Nephron progenitor cell (in vitro differentiated cells): Measurements from ENCODE around the gene DUS2.
A peak's percentile ranks its signal among the peaks of the same experiment; 100 is the strongest.

ENCODE experiments used
- DNase-seq: peaks from one replicate; pipeline ENCODE4 v3.0.0; 2021
- H3K27ac Mint-ChIP-seq: 2 replicates; pipeline ENCODE4 v1.8.0; 2021; ENCODE audit warnings: mild to moderate bottlenecking, moderate library complexity, mixed read lengths
- H3K27me3 Mint-ChIP-seq: 2 replicates; pipeline ENCODE4 v1.8.0; 2021; ENCODE audit warnings: mild to moderate bottlenecking, low read depth, mixed read lengths; ENCODE audit not compliant: poor library complexity
- H3K36me3 Mint-ChIP-seq: 2 replicates; pipeline ENCODE4 v1.8.0; 2021; ENCODE audit warnings: low read depth, mixed read lengths
- H3K4me1 Mint-ChIP-seq: 2 replicates; pipeline ENCODE4 v1.8.0; 2021; ENCODE audit warnings: mixed read lengths
- H3K4me3 Mint-ChIP-seq: 2 replicates; pipeline ENCODE4 v1.8.0; 2021; ENCODE audit warnings: mild to moderate bottlenecking, moderate library complexity, mixed read lengths
- H3K9me3 Mint-ChIP-seq: 2 replicates; pipeline ENCODE4 v1.8.0; 2021; ENCODE audit warnings: mild to moderate bottlenecking, moderate library complexity, mixed read lengths
- TF ChIP-seq, protein P1 (sequence below): fragments of 200-600 bp; sonication (generic); IDR thresholded peaks from 2 replicates; pipeline ENCODE4 v1.5.0; 2021; ENCODE audit warnings: antibody characterized with exemption

Gene DUS2

GRCh38 chr16:68126395-68126794 is 103.3 kb downstream of the DUS2 start:
- Mint-ChIP-seq H3K27ac (peak overlapping the region; percentile 19), H3K27me3 (peaks cover 6% of the 10 kb centered on the region), H3K4me1 (peaks cover 10% of the 10 kb centered on the region), H3K36me3 (peaks cover 44% of the 10 kb centered on the region), H3K4me3 (no peak overlapping the region), H3K9me3 (no peaks in the 10 kb centered on the region)
- DNase-seq: no peak
- TF ChIP-seq, protein P1, sequence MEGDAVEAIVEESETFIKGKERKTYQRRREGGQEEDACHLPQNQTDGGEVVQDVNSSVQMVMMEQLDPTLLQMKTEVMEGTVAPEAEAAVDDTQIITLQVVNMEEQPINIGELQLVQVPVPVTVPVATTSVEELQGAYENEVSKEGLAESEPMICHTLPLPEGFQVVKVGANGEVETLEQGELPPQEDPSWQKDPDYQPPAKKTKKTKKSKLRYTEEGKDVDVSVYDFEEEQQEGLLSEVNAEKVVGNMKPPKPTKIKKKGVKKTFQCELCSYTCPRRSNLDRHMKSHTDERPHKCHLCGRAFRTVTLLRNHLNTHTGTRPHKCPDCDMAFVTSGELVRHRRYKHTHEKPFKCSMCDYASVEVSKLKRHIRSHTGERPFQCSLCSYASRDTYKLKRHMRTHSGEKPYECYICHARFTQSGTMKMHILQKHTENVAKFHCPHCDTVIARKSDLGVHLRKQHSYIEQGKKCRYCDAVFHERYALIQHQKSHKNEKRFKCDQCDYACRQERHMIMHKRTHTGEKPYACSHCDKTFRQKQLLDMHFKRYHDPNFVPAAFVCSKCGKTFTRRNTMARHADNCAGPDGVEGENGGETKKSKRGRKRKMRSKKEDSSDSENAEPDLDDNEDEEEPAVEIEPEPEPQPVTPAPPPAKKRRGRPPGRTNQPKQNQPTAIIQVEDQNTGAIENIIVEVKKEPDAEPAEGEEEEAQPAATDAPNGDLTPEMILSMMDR: no peak

DNA sequence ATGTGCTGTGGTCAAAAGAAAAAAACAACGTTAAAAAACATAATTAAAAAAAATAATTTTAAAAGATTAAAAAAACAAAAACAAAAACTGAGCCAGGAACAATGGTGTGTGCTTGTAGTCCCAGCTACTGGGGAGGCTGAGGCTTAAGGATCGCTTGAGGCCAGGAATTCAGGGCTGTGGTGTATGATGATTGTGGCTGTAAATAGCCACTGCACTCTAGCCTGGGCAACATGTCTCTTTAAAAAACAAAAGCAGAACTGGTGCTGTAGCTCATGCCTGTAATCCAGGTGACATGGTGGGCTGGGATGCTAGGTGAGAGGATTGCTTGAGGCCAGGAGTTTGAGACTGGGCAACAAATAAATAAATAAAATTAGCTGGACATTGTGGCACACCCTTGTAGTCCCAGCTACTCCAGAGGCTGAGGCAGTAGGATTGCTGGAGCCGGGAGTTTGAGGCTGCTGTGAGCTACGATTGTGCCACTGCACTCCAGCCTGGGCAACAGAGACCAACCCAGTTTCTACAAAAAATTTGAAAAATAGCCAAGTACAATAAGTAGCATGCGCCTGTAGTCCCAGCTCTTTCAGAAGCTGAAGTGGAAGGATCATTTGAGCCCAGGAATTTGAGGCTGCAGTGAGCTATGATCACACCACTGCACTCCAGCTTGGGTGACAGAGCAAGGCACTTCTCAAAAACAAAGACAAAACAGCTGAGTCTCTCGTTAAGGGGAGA is 105.7 kb downstream of the DUS2 start:
- H3K27ac Mint-ChIP-seq: peak overlapping the region; percentile 93
- no peak for DNase-seq

More for the DNA sequence above, 105.7 kb downstream of the DUS2 start:
- peaks cover 10% of the 10 kb centered on the region for H3K4me1 Mint-ChIP-seq
- H3K27me3 Mint-ChIP-seq: peaks cover 2% of the 10 kb centered on the region
- H3K36me3 Mint-ChIP-seq: peaks cover 46% of the 10 kb centered on the region
- no peak overlapping the region for H3K4me3 Mint-ChIP-seq
- H3K9me3 Mint-ChIP-seq: no peaks in the 10 kb centered on the region
- TF ChIP-seq, protein P1: no peak
